Muscle layer of colon (tissue), 2 donors: ENCODE data around the gene MRPL24.

ENCODE experiments used
- H3K27ac ChIP-seq: one replicate; pipeline ENCODE4 v1.7.0; 2013; ENCODE audit warnings: low read depth, mild to moderate bottlenecking, low read length, moderate library complexity
- H3K27me3 ChIP-seq, 2 donors: one replicate each; pipeline ENCODE4 v1.7.0; 2013; ENCODE audit warnings: low read length in 2 of 2, mild to moderate bottlenecking in 2 of 2; ENCODE audit not compliant: insufficient read depth in 2 of 2, control insufficient read depth in 1 of 2
- H3K36me3 ChIP-seq: one replicate; pipeline ENCODE4 v1.7.0; 2013; ENCODE audit warnings: mild to moderate bottlenecking, low read length; ENCODE audit not compliant: insufficient read depth
- H3K4me1 ChIP-seq: one replicate; pipeline ENCODE4 v1.7.0; 2013; ENCODE audit warnings: mild to moderate bottlenecking, low read length; ENCODE audit not compliant: insufficient read depth
- H3K4me3 ChIP-seq, 2 donors: one replicate each; pipeline ENCODE4 v1.7.0; 2013; ENCODE audit warnings: low read length in 2 of 2, low read depth in 1 of 2, mild to moderate bottlenecking in 1 of 2, moderate library complexity in 1 of 2
- H3K9ac ChIP-seq: one replicate; pipeline ENCODE4 v1.7.0; 2013; ENCODE audit warnings: low read length
- H3K9me3 ChIP-seq: one replicate; pipeline ENCODE4 v1.7.0; 2013; ENCODE audit warnings: mild to moderate bottlenecking, low read length
- donor health status: abdominal sarcoma.
- donor health status: Adenocarcinoma of cecum.

MRPL24 gene

DNA sequence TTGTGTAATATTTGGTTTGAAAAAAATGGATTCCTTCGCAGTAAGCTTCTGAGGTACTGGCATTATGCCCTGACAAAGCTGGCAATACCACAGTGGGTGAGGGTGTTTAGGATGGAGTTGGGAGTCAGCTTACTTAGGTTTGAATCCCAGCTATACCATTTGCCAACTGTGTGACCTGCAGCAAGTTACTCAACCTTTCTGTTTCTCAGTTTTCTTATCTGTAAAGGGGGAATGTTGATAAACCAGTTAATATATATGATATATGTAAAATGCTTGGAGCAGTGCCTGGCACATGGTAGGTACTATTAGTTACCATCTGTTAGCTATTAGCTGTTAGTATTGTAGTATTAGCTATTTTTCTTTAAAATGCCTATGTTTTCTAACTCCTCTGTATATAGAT lies 15.5 kb upstream of the MRPL24 start:
- no peak overlapping the region for H3K27ac ChIP-seq
- peaks cover 11% of the 10 kb centered on the region for H3K4me1 ChIP-seq
- no peaks in the 10 kb centered on the region for H3K27me3 ChIP-seq
- no peaks in the 10 kb centered on the region for H3K9me3 ChIP-seq
- no peak overlapping the region for H3K4me3 ChIP-seq
- no peak overlapping the region for H3K9ac ChIP-seq
- no peaks in the 10 kb centered on the region for H3K36me3 ChIP-seq

DNA sequence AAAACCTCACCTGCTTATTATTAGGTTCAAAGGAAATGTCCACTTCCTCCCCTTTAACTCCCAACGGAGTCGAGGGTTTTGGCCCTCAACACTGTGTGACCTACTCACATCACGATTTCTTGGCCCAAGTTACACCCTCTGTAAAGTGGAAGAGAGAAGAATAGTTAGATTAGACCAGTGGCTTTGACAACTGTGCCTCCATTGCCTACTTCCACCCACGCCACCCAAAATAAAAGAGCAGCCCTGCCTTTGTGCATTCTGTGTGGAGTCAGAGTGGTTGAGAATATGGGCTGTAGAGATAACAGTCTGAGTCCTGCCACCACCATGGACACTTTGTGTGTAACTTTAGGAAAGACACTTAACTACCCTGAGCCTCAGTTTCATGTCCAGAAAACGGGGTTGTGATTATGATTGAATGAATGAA lies 14.7 kb upstream of the MRPL24 start:
- H3K4me1 ChIP-seq: peaks cover 11% of the 10 kb centered on the region
- no peak overlapping the region for H3K9ac ChIP-seq
- no peak overlapping the region for H3K27ac ChIP-seq
- no peaks in the 10 kb centered on the region for H3K27me3 ChIP-seq
- no peaks in the 10 kb centered on the region for H3K9me3 ChIP-seq
- H3K36me3 ChIP-seq: no peaks in the 10 kb centered on the region
- H3K4me3 ChIP-seq: no peak overlapping the region

DNA sequence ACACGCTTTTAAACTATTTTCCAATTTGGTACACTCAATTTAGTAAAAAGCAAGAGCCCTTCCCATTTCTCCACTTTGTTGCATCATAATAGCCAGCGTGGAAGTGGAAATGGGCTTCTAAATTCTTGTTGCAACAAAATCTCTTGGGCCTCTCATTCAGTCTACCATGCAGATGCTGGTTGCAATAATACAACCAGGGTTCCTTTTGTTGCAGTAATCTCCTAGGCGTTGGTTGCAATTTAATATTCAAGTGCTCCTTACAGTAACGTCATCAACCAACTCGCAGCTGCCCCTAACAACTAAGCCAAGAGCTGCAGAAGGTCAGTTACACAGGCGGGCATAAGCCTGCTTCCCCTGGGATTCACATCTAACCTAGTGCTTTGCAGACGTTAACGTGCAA lies 13.3 kb upstream of the MRPL24 start:
- H3K9ac ChIP-seq: no peak overlapping the region

DNA sequence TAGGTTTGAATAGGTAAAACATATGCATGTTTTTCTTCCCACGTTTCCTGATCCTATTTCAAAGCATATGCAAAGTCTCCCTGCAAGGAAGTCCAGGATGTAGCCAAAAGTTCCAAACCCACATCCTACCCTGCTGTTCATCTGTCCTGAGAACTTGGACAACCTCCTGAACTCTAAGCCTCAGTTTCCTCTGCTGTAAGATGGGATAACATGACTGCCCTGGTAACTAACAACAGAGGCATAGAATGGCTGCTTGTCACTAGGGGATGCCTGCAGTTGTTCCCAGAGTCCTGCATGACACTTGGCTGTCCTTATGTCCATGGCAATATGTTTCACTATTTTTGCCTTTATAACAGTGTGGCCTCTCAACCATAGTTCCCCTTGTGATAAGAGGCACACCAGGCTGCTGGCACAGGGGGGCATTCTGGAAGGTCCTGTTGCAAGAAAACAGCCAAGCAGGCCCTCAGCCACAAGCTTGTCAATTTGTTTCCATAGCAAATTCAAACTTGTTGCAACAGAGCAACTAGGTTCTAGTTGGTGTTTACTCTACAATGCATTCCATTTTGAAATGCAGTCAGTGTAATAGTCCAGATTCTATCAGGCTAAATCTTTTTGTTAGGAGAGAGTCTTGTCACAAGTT lies 12.1 kb upstream of the MRPL24 start:
- H3K27me3 ChIP-seq: no peaks in the 10 kb centered on the region
- H3K4me1 ChIP-seq: peaks cover 32% of the 10 kb centered on the region
- no peaks in the 10 kb centered on the region for H3K9me3 ChIP-seq
- no peaks in the 10 kb centered on the region for H3K36me3 ChIP-seq
- peak overlapping the region; percentile 52 for H3K9ac ChIP-seq
- peak overlapping the region; percentile 6 for H3K27ac ChIP-seq
- peak overlapping the region in 1 of 2 donors; percentile 78 for H3K4me3 ChIP-seq

More for the DNA sequence above, 13.3 kb upstream of the MRPL24 start:
- Histone ChIP-seq H3K4me1 (peaks cover 19% of the 10 kb centered on the region), H3K27me3 (no peaks in the 10 kb centered on the region), H3K4me3 (no peak overlapping the region), H3K36me3 (no peaks in the 10 kb centered on the region), H3K9me3 (no peaks in the 10 kb centered on the region), H3K27ac (no peak overlapping the region)

DNA sequence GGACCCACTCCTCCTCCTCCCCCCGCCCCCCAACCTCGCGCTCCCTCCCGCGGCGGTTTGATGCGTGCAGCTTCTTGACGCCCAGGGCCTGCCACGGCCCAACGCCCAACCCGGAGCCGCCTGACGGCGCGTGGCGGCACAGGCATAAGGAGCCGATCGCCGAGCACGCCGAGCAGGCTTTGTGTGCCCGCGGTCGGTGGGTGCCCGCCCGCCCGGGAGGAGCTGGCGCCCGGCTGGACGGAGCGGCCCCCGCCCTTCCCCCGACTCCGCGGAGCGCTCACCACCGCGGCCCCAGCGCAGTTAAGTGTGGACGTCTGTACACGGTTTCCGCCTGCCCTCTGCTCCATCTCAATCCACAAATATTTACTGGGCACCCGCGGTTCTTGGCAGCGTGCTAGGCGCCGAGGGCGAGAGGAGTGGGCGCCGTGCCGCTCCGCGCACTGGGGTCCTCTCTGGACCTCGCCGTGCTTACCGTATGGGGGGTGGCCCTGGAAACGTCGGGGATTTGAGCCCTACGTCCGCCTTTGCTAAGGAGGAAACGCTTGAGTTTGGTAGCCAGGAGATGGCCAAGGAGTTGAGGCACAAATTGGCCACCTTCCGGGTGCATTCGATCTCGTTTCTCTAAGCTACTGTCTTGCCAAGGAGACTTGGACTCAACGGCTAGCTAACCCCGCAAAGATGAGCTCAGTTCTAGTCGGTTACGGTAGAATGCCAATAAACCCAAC lies 11.0 kb upstream of the MRPL24 start:
- Histone ChIP-seq H3K9ac (peak overlapping the region; percentile 52), H3K27ac (peak overlapping the region; percentile 99), H3K4me3 (peak overlapping the region; percentile 90 to 96), H3K4me1 (peaks cover 37% of the 10 kb centered on the region), H3K36me3 (no peaks in the 10 kb centered on the region), H3K27me3 (no peaks in the 10 kb centered on the region), H3K9me3 (no peaks in the 10 kb centered on the region)

DNA sequence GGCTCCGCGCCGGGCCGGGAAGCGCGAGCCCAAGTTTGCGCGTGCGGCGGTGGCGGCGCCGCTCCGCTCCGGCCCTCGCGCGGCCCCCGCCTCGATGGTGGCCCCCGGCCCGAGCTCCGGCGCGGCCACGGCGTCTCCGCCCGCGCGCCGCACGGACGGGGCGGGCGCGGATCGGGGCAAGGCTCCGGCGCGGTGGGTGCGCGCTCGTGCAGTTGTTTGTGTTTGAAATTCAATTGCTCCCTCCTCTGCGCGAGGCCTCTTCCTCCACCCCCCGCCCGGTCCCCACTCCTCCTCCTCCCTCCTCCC lies 10.5 kb upstream of the MRPL24 start, which contains the start of gene HDGF:
TSS of gene HDGF (minus strand) at position 225 of the 306 bp plus-strand sequence. CDS start 246 bp downstream, outside the sequence.
- peak within 1 kb of the TSS; percentile 99 for H3K27ac ChIP-seq
- H3K9me3 ChIP-seq: no peaks in the 10 kb centered on the region
- H3K4me1 ChIP-seq: peaks cover 38% of the 10 kb centered on the region
- H3K4me3 ChIP-seq: peak within 1 kb of the TSS; percentile 90 to 96
- no peaks in the 10 kb centered on the region for H3K36me3 ChIP-seq
- H3K27me3 ChIP-seq: no peaks in the 10 kb centered on the region
- H3K9ac ChIP-seq: peak within 1 kb of the TSS; percentile 93

DNA sequence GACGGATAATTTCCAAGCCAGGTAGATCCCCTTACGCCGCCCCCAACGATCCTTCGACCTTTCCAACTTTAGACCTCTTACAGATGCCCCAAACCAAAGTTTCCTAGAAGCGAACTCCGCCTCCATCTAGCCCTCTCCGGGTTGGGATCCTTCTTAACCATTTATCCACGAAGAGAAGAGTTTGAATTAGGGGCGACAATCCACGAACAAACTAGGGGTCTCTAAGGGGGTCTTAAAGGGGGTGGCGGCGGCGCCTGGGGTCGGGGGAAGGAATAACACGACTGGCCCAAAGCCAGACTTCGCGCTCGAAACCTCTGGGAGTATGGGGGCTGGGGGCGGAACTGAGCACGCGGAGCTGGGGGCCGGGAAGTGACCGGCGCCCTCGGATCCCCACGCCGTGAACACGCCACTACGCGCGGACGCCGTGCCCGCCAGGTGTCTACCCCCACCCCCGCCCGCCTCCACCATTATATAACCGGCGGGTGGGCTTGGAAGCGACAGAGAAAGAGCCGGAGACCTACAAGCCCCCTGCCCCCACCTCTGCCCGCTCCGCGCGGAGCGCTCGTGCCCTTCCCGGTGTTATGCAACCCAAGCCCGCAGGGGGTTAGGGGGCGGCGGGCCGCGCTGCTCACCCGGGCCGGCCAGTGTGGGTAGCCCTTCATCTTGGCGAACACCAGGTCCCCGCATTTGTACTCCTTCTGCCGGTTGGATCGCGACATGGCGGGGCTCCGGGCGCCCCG lies 10.0 kb upstream of the MRPL24 start:
- Histone ChIP-seq H3K9me3 (no peaks in the 10 kb centered on the region), H3K36me3 (no peaks in the 10 kb centered on the region), H3K27me3 (no peaks in the 10 kb centered on the region), H3K4me1 (peaks cover 43% of the 10 kb centered on the region), H3K27ac (peak overlapping the region; percentile 98), H3K9ac (peak overlapping the region; percentile 93), H3K4me3 (peak overlapping the region; percentile 90 to 96)

DNA sequence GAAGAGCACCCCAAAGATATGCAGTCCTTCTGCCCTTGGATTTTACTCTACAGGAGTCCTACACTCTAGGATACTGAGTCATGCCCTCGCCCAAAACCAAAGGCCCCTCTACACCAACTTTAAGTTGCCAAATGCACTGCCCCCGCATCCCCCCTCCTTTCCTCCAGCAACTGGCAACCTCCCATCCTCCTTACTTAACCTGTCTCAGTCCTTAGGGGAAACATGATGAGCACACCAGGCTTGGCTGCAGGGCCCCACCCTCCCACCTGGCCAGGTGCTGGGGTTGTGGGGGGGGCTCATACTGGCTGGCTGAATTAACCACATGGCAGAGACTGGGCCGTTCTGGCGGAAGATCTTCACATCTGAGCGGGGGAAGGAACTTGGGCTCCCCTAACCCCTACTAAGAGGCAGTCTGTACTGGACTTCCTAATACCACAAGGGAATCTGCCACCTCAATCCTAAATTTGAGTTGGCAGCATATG lies 9.3 kb upstream of the MRPL24 start:
- Histone ChIP-seq H3K9me3 (no peaks in the 10 kb centered on the region), H3K4me1 (peaks cover 49% of the 10 kb centered on the region), H3K9ac (peak overlapping the region; percentile 93), H3K36me3 (peaks cover under 1% of the 10 kb centered on the region), H3K27me3 (no peaks in the 10 kb centered on the region), H3K4me3 (peak overlapping the region; percentile 90 to 96), H3K27ac (peak overlapping the region; percentile 98)

DNA sequence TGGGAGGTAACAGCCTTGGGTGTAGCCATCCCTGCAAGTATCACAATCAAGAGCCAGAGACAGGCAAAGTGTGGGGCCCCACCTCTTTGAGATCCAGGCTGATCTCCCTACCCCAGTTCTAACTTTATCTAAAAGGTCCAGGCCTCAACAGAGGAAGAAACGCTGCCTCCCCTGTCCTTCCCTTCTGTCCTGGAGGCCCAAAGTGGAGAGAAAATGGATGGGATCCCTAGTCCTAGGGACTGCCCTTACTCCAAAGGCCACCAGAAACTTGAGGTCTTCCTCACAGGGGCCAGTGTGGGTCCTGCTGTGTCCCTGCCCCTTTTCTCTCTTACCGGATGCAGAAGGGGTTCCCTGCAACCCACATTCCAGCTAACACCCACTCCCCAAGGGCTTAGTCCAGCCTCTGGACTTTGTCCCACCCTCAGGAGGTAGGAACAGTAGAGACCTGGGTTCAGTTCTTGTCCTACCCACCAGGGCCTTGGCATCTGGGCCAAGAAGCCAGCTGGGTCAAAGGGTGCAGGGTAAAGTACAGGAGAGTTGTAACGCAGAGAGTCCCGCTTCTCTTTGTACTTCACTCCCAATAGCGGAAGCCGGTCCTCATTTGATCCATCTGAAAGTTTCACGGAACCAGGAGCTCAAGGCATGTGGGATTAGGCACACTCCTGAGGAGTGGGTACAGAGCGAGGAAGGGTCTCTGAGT lies 8.7 kb upstream of the MRPL24 start:
- peaks cover 50% of the 10 kb centered on the region for H3K4me1 ChIP-seq
- no peaks in the 10 kb centered on the region for H3K27me3 ChIP-seq
- H3K36me3 ChIP-seq: peaks cover 7% of the 10 kb centered on the region
- peak overlapping the region; percentile 93 for H3K9ac ChIP-seq
- H3K27ac ChIP-seq: peak overlapping the region; percentile 98
- H3K4me3 ChIP-seq: peak overlapping the region; percentile 43 to 90
- H3K9me3 ChIP-seq: no peaks in the 10 kb centered on the region

DNA sequence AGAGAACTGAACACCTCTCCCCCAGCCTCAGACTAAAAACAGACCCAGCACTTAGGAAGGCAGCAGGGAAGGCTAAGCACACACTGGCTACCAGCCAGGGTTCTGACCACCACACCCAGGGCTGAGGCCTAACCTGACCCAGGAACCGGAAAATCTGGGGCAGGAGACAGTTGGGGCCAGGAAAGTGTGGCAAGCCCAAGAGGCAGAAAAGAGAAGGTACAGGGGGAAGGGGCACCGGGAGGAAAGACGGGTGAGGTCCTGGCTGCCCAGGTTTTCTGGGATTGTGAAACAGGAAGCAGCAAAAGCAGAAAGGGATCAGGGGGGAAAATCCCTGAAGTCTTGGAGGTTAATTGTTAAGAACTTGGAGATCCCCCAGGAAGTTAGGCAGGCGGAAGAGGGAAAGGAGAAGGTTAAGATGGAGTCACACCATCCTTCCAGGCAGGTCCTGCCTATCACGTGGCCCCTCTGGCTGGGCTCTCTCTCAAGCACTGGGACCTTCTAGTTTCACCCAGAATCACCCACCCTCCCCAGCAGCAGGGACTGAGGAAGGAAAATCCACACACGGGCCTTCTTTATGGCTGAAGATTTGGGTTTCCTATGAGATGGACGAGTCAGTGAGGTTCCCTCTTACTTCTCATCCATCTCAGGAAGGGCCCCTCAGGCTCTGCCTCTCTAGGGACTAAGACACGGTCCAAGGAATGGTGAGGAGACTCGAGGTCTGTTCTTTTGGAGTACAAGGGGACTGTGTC lies 8.0 kb upstream of the MRPL24 start:
- Histone ChIP-seq H3K4me1 (peaks cover 50% of the 10 kb centered on the region), H3K9ac (peak overlapping the region; percentile 93), H3K36me3 (peaks cover 13% of the 10 kb centered on the region), H3K4me3 (peak overlapping the region; percentile 43 to 90), H3K27me3 (no peaks in the 10 kb centered on the region), H3K9me3 (no peaks in the 10 kb centered on the region), H3K27ac (peak overlapping the region; percentile 98)
